ENCODE data around the gene UTP25.

Gene UTP25

DNA sequence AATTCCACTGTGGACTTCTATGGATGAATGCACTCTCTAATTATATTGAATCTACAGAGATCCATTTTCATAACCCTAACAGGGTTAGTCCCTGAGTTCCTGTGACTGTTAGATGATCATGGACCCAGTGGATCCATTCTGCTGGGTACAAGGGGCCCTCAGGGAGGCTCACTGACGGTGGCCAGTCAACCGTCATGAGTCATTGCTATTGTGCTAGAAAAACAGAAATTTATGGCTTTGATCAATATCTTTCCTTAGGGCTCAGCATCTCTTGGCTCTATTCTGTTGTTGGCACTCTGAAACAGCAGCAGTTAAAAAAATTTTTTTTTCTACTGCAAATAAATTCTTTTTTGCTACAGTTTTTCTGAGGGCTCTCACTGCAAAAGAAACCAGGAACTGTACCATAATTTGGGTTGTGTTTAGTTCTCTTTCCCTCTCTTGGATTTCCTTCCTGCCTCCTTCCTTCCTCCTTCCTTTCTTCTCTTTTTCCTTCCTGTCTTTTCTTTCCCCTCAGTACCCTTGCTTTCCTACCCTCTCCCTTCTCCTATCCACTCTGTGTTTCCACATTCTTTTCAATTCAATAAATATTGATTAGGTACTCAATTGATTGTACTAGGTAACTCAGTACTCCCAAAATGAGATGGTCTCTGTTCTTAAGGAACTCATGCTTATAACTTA, 49.5 kb downstream of the UTP25 start:
- no peak for DNase-seq (ENCODE audit: low read depth)
- no peak overlapping the region for H3K4me3 ChIP-seq (ENCODE audit: low read depth, low read length)
- TF ChIP-seq, protein P1, sequence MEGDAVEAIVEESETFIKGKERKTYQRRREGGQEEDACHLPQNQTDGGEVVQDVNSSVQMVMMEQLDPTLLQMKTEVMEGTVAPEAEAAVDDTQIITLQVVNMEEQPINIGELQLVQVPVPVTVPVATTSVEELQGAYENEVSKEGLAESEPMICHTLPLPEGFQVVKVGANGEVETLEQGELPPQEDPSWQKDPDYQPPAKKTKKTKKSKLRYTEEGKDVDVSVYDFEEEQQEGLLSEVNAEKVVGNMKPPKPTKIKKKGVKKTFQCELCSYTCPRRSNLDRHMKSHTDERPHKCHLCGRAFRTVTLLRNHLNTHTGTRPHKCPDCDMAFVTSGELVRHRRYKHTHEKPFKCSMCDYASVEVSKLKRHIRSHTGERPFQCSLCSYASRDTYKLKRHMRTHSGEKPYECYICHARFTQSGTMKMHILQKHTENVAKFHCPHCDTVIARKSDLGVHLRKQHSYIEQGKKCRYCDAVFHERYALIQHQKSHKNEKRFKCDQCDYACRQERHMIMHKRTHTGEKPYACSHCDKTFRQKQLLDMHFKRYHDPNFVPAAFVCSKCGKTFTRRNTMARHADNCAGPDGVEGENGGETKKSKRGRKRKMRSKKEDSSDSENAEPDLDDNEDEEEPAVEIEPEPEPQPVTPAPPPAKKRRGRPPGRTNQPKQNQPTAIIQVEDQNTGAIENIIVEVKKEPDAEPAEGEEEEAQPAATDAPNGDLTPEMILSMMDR (IDR thresholded peaks at IDR 0.05; ENCODE audit: insufficient read depth, low read depth, low read length, missing control alignments), result no peak

DNA sequence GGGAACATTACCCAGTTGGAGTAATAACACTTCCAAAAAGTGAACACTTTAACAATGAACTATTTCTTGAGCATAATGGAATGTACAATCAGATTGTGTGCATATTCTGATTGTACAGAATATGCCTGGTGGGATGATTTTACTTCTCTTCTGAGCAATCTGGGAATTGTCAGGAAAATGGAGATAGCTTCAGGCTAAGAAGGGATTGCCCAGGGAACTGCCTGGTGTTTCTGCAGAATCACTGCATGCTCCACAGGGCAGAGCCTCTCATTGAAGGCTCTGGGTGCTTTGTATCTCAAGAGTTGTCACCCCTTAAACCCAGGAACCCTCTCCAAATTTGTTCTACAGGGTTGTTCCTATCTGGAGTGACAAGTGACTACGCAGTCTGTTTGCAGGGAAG, 51.2 kb downstream of the UTP25 start:
- DNase-seq (ENCODE audit: low read depth), result no peak
- no peak overlapping the region for H3K4me3 ChIP-seq (ENCODE audit: low read depth, low read length)
- TF ChIP-seq, protein P1 (IDR thresholded peaks at IDR 0.05; ENCODE audit: insufficient read depth, low read depth, low read length, missing control alignments), result no peak

DNA sequence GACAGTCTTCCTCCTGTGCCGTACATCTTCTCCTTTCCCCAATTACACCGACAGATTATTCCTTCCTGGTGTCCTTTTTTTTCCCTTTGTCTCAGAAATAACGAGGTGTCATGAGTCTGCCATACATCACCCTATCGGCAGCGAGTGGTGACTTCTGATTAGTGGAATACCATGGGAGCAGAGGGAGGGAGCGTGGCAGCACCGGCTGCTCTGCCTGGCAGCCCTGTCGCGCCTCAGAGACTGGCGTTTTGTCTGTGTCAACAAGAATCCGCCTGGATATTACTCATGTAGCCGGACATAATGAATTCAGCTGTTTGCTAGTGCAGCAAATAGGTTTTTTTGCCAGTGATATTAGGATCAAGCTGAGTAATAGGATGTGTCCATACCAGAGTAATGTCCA, 51.8 kb downstream of the UTP25 start:
- H3K4me3 ChIP-seq (ENCODE audit: low read depth, low read length), result no peak overlapping the region
- TF ChIP-seq, protein P1 (IDR thresholded peaks at IDR 0.05; ENCODE audit: insufficient read depth, low read depth, low read length, missing control alignments), result no peak
- no peak for DNase-seq (ENCODE audit: low read depth)

DNA sequence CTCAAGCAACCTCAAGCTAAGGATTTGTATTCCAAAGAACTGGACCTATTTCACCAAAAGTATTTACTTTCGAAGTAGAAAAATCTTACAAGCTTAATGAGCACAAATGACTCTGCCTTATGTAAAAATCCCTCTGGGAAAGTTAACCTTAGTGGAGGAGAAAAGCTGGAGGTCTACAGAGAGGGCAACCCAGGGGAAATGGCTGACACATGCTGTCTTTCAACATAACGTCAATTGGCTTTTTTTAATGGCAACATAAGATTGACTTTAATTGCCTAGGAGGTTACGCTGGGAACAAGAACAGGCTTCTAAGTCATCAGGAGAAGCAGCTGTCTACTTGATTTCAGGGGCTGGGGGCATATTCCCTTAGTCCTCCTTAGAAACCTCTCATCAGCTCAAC, 52.3 kb downstream of the UTP25 start:
- no peak for DNase-seq (ENCODE audit: low read depth)
- no peak overlapping the region for H3K4me3 ChIP-seq (ENCODE audit: low read depth, low read length)
- TF ChIP-seq, protein P1 (IDR thresholded peaks at IDR 0.05; ENCODE audit: insufficient read depth, low read depth, low read length, missing control alignments), result no peak

DNA sequence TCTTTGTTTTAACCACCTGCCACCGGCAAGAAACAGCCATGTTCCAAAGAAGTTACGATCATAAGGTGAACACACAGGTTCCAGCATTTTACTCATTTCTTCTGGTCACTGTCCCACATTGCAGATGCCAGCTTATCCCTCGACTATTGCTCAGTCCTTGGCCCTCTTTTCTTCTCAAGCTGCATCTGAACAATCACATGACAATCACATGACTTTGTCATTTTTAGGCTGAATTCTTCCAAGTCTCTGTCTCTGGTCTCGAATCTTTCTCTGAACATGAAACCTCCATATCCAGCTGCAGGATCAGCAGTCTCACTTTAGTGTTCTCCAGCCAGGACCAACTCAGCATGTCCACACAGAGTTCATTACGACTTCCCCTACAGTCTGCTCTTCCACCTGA, 53.8 kb downstream of the UTP25 start:
- TF ChIP-seq, protein P1 (IDR thresholded peaks at IDR 0.05; ENCODE audit: insufficient read depth, low read depth, low read length, missing control alignments), result no peak
- no peak for DNase-seq (ENCODE audit: low read depth)
- no peak overlapping the region for H3K4me3 ChIP-seq (ENCODE audit: low read depth, low read length)

DNA sequence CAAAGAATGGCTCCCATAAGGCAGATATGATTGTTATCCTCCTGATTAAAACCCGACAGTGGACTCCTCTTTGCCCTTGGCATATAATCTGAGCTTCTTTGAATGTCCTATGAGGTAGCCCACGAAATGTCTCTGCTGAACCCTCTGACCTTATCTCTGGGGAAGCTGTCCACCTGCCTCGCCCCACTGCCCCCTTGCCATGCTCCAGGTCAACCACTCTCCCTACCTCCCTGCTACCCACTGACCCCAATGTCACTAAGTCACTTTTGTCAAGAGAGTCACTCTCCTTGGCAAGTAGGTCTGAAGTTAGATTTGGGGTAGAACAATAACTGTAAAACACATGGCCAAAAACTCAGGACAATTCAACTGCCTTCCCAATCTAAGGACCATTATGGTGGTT, 54.5 kb downstream of the UTP25 start:
- no peak overlapping the region for H3K4me3 ChIP-seq (ENCODE audit: low read depth, low read length)
- no peak for DNase-seq (ENCODE audit: low read depth)
- TF ChIP-seq, protein P1 (IDR thresholded peaks at IDR 0.05; ENCODE audit: insufficient read depth, low read depth, low read length, missing control alignments), result no peak

DNA sequence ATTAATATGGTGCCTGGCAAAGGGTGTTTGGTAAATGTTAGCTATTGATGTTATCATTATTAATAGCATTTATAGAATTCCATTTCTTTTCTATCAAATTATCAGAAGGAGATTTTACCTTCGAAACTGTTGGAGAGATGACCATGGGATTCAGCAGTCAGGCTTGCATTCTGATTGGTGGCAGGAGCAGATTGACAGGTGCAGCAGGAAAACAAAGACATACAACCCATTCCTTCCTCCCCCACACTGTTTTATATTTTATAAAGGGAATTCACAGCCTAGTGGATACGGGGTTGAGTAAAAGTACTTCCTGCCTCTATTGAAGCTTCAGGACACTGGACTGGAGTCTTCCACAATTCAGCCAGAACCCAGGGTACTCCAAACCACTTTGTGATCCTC, 55.2 kb downstream of the UTP25 start:
- TF ChIP-seq, protein P1 (IDR thresholded peaks at IDR 0.05; ENCODE audit: insufficient read depth, low read depth, low read length, missing control alignments), result no peak
- H3K4me3 ChIP-seq (ENCODE audit: low read depth, low read length), result no peak overlapping the region
- DNase-seq (ENCODE audit: low read depth), result no peak

Measured in GM12865 (cell line).